GM21360 (cell line): Measurements from ENCODE around the gene TP53.
"Not testable (repeated sequence)": the region's sequence is repeated elsewhere in the genome, so short reads cannot be mapped to it uniquely, and the experiment has no call there.

Source experiments
- ATAC-seq: cut with Tn5 transposase; IDR thresholded peaks from one replicate; pipeline ENCODE4 v1.9.1; 2021; ENCODE audit warnings: mild to moderate bottlenecking, moderate library complexity; ENCODE audit not compliant: unreplicated experiment

TP53 gene

DNA sequence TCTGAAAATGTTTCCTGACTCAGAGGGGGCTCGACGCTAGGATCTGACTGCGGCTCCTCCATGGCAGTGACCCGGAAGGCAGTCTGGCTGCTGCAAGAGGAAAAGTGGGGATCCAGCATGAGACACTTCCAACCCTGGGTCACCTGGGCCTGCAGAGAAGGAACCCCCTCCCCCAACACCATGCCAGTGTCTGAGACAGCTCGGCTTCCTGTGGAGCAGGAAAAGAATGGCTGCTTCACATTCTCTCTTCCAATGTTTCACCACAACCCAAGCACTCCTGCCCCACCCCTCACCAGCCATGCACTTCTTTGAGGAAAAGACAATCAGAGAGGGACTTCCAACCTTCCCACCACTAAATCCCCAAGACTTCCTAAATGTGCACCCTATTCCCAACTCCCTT, 10.8 kb downstream of the TP53 start:
- no peak for ATAC-seq

DNA sequence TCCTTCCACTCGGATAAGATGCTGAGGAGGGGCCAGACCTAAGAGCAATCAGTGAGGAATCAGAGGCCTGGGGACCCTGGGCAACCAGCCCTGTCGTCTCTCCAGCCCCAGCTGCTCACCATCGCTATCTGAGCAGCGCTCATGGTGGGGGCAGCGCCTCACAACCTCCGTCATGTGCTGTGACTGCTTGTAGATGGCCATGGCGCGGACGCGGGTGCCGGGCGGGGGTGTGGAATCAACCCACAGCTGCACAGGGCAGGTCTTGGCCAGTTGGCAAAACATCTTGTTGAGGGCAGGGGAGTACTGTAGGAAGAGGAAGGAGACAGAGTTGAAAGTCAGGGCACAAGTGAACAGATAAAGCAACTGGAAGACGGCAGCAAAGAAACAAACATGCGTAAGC, 12.4 kb downstream of the TP53 start:
- no peak for ATAC-seq

DNA sequence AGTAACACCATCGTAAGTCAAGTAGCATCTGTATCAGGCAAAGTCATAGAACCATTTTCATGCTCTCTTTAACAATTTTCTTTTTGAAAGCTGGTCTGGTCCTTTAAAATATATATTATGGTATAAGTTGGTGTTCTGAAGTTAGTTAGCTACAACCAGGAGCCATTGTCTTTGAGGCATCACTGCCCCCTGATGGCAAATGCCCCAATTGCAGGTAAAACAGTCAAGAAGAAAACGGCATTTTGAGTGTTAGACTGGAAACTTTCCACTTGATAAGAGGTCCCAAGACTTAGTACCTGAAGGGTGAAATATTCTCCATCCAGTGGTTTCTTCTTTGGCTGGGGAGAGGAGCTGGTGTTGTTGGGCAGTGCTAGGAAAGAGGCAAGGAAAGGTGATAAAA, 14.1 kb downstream of the TP53 start:
- no peak for ATAC-seq

DNA sequence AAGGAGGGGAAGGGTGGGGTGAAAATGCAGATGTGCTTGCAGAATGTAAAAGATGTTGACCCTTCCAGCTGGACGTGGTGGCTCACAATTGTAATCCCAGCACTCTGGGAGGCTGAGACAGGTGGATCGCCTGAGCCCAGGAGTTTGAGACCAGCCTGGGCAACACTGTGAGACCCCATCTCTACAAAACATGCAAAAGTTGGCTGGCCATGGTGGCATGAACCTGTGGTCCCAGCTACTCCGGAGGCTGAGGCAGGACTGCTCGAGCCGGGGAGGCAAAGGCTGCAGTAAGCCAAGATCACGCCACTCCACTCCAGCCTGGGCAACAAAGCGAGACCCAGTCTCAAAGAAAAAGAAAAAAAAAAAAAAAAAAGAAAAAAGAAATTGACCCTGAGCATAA, 18.8 kb downstream of the TP53 start:
- no peak for ATAC-seq

DNA sequence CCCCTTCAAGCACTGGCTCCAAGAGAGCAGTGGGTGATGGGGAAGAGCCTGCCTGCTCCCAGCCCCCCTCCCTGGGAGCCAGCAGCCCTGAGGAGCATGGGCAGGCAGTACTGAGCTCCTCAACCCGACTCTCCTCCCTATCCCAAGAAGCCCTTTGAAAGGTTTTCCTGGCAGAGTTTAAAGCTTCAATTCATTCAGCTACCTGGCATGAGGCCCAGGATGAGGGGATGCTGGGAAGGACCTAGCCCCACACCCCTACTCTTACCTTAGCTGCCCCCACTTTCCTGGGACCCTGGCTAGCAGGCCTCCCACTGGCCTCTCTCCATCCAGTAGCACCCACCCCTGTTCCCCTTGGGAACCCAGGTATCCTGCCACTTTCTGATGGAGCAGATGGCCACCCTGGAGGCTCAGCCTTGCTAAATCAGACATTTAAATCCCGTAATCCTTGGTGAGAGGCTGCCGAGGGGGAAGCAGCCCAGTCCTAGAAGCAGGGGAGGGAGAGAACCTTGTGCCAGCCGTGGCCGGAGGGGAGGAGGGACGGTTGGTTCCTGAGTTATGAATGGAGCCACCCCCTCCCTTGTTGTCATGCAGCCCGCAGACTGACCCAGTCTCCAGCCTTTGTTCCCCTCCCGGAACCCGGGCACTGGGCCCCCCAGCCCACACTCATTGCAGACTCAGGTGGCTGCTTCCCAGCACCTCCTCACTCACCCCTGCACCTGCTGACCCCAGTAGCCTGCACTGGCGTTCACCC, 19.5 kb downstream of the TP53 start:
- ATAC-seq: no peak

DNA sequence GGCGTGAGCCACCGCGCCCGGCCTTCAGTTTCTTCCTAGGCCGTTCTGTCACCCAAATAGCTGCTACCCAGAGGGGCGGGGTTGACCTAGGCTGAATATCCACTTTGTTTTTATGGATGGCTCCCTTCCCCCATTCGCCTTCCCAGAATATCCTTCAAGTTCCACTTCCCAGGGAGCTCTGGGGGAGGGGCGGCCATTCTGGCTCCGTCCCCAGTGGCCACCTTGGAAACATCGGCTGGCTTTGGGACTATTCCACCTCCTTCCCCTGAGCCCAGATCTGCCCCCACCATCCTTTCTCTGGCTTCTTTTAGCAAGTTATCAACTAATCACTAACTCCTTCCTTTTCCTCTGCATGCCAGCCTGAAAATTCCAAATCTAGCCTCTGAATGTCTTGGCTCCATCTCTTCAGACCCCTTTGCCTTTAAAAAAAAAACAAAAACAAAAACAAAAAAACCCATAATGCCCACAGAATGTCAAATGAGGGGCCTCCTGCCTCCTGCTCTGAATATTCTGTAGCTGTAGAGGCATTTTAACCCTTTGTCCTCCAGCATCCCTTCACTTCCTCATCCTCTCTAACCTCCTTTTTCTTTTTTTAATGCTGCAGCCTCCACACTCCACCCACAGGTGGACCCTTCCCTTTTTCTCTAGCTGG, 30.2 kb downstream of the TP53 start:
- ATAC-seq: no peak

DNA sequence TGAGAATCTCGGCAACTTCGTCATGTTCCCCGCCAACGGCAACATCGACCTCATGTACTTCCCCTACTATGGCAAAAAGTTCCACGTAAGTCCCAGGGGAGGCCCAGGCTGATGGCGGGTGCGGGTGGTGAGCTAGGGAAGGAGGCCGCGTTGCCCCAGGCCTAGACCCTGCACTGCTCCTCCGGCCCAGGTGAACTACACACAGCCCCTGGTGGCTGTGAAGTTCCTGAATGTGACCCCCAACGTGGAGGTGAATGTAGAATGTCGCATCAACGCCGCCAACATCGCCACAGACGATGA, 31.8 kb downstream of the TP53 start:
- no peak for ATAC-seq

DNA sequence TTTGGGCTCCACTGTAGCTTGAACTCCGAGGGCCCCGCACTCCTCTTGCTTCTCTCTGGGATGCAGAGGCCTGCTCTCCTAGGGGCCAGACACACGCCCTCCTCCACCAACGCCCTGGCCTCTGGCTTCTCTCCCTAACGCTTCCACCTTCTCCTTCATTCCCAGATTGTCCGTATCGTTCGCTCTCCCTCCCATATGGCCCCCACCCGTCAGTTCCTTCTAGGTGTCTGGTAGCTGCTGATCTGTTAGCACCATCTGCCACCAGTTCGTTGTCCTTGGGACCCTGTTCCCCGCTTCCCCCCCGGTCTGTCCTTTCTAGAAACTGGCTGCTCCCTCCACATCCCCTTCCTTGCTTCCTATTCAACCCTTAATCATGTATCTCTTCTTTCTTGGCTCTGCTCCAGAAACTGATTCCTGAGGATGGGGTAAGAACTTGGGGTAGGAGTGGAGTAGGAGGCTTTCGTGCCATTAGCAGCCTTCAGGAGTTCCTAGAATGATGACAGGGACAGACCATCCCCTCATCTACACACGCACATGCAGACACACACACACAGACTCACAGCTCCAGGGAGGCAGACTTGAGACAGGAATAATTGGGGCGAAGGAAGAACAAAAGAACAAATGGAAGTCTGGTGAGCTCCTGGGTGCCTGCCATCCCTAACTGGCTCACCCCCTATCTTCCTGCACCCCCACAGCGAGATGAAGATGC, 32.3 kb downstream of the TP53 start:
- ATAC-seq: no peak

DNA sequence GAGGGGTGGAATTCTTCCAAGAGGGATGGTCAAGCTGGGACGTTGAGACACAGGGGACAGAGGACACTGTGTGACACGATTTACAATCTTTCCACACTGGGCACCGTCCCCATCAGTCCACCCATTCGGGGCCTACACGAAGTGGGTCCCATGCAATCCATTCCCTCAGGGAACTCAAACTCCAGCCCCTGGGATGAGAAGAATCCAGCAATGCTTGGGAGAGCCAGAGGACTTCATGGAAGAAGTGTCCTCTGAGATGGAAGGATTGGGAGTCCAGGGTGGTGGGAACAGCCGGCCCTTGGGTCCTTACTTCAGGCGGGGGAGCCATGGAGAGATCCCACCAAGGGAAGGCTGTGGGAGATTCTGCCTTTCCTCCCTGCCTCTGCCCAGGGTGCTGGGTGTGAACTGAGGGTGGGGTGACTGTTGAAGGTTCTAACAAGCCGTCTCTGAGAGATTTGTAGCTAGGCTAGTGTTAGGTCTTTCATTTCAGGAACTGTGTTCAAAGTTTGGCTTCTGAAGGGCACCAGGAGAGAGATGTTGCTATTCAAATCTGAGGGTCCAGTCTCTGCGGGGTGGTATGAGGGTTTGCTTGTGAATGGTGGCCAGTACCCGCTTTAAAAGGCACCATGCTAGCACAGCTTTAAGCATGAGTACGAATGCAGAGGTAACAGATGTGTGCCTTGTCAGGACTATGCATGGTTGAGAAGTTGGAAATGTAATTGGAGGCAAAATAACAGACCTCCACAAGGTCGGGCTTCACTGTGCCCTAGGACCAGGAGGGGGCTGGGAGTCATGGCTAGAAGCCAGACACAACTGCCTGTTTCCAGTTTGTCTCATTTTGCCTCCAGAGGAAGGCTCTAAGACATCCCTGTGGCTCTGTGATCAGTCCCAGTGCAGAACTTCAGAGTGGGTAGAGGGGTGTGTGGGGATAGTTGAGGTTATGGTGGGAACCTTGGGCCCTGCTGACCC, 34.6 kb downstream of the TP53 start:
- no peak for ATAC-seq

DNA sequence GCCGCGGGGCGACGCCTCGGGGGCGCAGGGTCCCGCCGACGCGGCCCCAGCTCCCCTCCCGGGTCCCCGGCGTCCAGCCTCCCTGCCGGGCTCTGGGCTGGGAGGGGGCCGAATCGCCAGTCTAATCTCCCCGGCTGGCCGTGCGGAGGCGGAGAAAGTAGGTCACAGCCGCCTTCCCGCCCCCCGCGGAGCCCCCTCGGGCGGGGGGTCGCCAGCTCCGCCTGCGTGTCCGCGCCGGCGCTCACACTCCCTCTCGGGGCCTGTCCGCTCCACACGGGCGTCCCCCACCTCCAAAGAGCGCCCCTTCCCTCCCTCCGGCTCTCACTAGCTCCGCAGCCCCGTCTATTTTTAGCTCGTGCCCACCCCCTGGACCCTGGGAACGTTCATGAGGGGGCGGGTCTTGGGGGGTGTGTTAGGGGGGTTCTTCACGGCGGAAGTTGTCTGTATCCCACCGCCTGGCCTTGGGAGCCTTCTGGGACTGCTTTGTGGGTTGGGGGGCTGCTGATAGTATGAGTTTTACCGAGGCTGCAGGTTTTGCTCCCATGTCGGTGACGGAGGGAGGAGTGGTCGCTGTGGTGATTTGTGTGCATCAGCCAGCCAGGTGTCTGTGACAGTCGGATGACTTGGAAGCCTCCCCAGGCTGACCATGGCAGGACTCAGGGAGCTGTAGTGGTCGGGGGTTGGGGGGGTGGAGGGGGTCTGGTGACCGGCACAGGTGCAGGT, 35.5 kb downstream of the TP53 start:
- no peak for ATAC-seq

DNA sequence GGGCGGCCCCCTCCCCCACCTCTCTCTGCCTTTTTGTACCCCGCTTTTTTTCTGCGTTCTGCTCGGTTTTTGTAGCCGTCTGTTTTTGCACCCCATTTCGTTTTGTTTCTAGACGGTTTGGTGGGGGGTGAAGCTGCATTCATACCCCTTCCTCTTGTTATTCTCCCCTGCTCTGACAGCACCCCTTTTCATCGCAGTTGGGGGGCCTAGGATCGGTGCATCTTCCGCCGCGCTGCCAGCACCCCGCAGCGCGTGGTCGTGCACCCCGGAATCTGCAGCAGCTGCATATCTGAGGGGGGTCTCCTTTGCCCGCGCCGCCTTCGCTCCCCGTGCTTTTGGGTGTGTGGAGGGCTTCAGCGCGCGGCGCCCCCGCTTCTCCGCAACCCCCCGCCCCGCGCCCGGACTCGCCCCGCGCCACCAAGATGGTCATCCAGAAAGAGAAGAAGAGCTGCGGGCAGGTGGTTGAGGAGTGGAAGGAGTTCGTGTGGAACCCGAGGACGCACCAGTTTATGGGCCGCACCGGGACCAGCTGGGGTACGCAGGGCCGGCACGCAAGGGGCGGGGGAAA, 36.1 kb downstream of the TP53 start:
- ATAC-seq: no peak

DNA sequence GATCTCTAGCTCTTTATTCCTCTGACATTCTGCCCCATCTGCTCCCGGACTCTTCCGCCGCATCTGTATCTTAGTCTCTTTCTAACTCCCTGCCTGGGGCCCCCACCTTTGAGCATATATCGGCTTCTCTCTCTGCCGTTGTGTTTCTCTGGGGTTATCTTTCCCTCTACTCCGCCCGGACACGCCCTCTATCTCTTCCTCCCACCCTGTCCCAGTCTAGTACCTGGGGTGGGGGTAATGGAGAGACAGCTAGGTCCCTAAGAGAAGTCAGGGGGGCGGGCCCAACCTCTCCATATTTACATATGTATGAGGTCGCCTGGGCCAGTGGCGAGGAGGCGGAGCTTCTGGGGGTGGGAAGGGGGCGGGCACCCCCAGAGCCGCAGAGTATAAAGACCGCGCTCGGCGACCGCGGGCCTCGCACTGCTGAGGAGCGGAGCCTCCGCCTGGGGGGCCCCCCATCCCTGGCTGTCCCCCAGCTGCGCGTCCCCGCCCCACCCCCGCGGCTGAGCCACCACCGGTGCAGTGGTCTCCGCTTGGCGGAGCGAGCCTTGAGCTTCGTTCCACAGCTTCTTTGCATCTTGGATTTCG, 36.7 kb downstream of the TP53 start, which contains the start of gene ATP1B2:
Gene ATP1B2 (plus strand): TSS at position 418 of the 588 bp plus-strand sequence. CDS start 593 bp downstream, outside the sequence.
- ATAC-seq: no peak

DNA sequence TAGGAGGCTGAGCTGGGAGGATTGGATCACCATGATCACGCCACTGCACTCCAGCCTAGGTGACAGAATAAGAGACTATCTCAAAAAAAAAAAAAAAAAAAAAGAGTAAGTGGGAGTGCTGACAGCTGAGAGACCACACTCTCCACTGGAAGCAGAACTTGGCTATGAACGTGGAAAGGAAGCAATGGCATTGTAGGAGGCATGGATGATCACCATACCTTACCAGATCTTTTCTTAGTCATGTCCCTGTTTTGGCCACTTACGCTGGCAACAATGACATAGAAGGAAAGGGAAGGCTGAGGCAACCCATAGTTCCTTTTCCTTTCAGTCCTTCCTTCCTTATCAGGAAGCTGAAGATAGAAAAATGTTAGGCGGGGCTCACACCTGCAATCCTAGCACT, 40.3 kb downstream of the TP53 start:
- ATAC-seq: no peak

DNA sequence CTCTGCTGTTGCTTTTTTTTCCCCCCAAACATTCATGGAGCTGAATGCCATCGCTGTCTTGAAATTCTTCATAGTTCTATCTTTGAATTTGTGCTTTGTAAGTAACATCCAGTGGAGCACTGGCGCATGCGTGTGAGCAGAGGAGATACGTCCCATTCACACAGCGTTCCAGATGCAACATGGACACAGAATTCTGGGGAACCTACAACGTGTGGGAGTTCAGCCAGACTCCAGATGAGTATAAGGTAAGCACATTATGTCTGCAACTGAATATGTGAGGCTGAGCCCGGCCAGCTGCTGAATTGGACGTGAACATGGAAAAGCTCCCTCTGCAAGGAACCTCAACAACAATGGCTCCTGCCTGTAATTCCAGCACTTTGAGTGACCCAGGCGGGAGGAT, 40.8 kb downstream of the TP53 start:
- no peak for ATAC-seq

DNA sequence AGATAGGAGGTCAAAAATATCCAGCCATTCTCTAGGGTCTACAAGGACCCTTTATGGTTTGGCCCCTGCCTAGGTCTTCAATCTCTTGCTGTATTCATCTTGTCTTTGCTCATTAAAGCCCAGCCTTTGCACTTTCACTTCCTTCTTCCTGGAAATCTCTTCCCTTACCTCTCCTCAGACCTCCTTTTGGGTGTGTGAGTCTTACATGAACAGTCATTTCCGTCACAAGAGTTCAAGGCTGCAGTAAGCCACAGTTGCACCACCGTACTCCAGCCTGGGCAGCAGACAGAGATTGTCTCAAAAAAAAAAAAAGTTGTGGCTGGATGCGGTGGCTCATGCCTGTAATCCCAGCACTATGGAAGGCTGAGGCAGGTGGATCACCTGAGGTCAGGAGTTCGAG, 42.5 kb downstream of the TP53 start:
- no peak for ATAC-seq

DNA sequence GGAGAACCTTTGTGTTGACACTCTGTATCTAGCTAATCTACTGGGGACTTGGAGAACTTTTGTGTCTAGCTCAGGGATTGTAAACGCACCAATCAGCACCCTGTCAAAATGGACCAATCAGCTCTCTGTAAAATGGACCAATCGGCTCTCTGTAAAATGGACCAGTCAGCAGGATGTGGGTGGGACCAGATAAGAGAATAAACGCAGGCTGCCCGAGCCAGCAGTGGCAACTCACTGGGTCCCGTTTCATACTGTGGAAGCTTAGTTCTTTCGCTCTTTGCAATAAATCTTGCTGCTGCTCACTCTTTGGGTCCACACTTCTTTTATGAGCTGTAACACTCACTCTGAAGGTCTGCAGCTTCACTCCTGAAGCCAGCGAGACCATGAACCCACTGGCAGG, 45.7 kb downstream of the TP53 start:
- ATAC-seq: not testable (repeated sequence)

DNA sequence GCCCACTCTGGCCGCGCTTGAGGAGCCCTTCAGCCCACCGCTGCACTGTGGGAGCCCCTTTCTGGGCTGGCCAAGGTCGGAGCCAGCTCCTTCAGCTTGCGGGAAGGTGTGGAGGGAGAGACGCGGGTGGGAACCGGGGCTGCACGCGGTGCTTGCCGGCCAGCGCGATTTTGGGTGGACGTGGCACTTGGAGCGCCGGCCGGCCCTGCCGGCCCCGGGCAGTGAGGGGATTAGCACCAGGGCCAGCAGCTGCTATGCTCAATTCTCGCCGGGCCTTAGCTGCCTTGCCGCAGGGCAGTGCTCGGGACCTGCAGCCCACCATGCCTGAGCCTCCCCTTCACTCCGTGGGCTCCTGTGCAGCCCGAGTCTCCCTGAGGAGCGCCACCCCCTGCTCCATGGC, 46.5 kb downstream of the TP53 start:
- no peak for ATAC-seq

DNA sequence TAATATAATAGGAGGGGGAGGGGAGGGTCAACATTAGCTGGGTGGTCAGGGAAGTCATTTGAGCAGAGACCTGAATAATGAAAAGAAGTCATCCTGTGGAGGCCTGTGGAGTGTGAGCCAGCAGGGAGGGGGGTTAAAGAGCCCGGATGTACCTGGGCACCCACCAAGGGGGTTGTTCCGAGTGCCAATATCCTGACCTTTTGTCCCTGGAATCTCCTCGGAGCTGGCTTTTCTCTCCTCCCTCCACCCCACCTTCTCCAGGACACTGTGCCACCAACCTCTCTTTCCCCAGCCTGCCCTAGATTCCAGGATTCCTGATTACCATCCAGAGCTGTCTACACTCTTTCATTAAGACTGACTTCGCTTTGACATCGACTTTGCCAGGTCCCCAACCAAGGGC, 51.1 kb downstream of the TP53 start:
- ATAC-seq: no peak

DNA sequence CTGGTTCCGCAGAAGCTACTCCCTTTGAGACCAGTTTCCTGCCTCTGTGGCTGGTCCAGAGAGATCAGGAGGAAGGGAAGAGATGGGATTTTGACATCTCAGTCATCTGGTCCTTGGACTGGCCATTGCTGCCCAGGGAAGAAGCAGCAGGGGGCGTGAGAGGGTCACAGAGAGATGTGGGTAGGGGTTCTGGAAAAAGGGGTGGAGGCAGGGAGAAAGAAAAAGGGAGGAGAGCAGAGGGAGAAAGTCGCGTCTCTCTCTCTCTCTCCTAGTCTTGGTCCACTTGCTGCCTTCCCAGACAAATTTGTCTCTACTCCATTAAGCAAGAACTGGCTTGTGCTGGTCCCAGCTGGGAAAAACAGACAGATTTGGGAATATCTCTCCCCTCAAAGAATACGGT, 52.9 kb downstream of the TP53 start:
- no peak for ATAC-seq

DNA sequence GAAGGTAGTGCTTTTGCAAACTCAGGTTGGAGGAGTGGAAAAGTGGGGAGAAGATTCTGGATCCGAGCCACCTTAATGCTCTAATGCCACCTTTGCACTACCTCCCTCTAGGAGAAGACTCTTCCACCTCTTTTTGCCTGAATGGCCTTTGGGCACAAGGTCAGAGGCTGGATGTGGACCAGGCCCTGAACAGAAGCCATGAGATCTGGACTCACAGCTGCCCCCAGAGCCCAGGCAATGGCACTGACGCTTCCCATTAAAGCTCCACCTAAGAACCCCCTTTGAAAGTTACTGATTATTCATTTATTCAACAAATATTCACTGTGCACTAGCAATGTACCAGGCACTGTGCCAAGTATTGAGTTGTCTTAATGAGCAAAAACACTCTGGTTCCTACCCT, 54.2 kb downstream of the TP53 start:
- no peak for ATAC-seq
